K562 (cell line): ENCODE measurements around the gene MIEF1. TPM values are rescaled to one million over a fixed set of nuclear protein-coding genes. Genes with fewer than 3 reads are reported as not detected.
A peak's percentile ranks its signal among the peaks of the same experiment; 100 is the strongest.

Experiments used
- ATAC-seq: fragments of 200-7000 bp; cut with Tn5 transposase; 3 replicates; pipeline ENCODE4 v1.9.1; 2020; ENCODE audit warnings: moderate library complexity
- BruUV-seq: library from RNA; stranded (reverse); fragments of 400-500 nt; replicated peaks from 2 replicates; lab custom pipeline; 2021; lab: Mats Ljungman, UMichigan
- CTCF ChIA-PET: fragments of 300-600 bp; formaldehyde crosslinking; extraction: SDS; loops from one replicate; lab custom pipeline; 2021; ENCODE audit warnings: low intra/inter-chr PET ratio; lab: Yijun Ruan, JAX
- POLR2A ChIA-PET: fragments of 300-600, 350-650 bp; sonication (Branson Sonifier 250); formaldehyde crosslinking; extraction: SDS; loops from one replicate; lab custom pipeline; 2021; ENCODE audit warnings: antibody characterized with exemption, inconsistent platforms; lab: Yijun Ruan, JAX
- DNase-seq, 4 experiments: peaks; one replicate each; pipeline versions ENCODE4 v3.0.0 to v3.0.0-alpha.2; 2011 to 2018; ENCODE audit warnings: low spot score in 3 of 4, mixed read lengths in 3 of 4; ENCODE audit errors: extremely low read depth in 1 of 4
- FAIRE-seq: peaks from 2 replicates; lab custom pipeline; 2011; peaks lifted over from hg19 to GRCh38; lab: Jason Lieb, UNC
- H2AFZ ChIP-seq: 2 replicates; pipeline ENCODE4 v1.6.0; 2011; ENCODE audit warnings: low read depth, low read length, control low read depth, inconsistent platforms
- H3K27ac ChIP-seq: fragments of 200-600 bp; 3 replicates; pipeline ENCODE4 v1.8.0; 2011; ENCODE audit warnings: low read depth, mild to moderate bottlenecking, control low read depth, inconsistent platforms, low read length, moderate library complexity, mixed read lengths; ENCODE audit errors: extremely low read depth
- H3K27me3 ChIP-seq, 2 experiments: fragments of 300-600 bp in 1 of 2; 2 replicates in 1 of 2; 3 replicates in 1 of 2; pipeline versions ENCODE4 v1.6.0 to v1.8.0; 2011; ENCODE audit warnings: inconsistent platforms in 2 of 2, low read length in 2 of 2, mild to moderate bottlenecking in 1 of 2, mixed read lengths in 1 of 2, moderate library complexity in 1 of 2; ENCODE audit not compliant: control insufficient read depth in 2 of 2, insufficient read depth in 2 of 2
- H3K36me3 ChIP-seq: fragments of 300-600 bp; 3 replicates; pipeline ENCODE4 v1.8.0; 2011; ENCODE audit warnings: mild to moderate bottlenecking, low read length, inconsistent platforms; ENCODE audit not compliant: control insufficient read depth, insufficient read depth
- H3K4me1 ChIP-seq, 2 experiments: fragments of 200-600 bp in 1 of 2; replicated peaks in 1 of 2; 2 replicates in 1 of 2; 3 replicates in 1 of 2; pipeline versions ENCODE4 v1.5.1 to v1.8.0; 2011; ENCODE audit warnings: inconsistent platforms in 2 of 2, low read length in 2 of 2, mild to moderate bottlenecking in 1 of 2, mixed read lengths in 1 of 2, moderate library complexity in 1 of 2; ENCODE audit not compliant: control insufficient read depth in 2 of 2, insufficient read depth in 2 of 2
- H3K4me2 ChIP-seq: 2 replicates; pipeline ENCODE4 v1.6.1; 2011; ENCODE audit warnings: low read length, control low read depth, inconsistent platforms, mixed read lengths; ENCODE audit not compliant: insufficient read depth
- H3K4me3 ChIP-seq: fragments of 200-600 bp; sonication (generic), shearing (Covaris generic); 2 replicates; pipeline ENCODE4 v1.5.1; 2016; ENCODE audit warnings: control low read depth, inconsistent platforms
- H3K79me2 ChIP-seq: fragments of 200-600 bp; 3 replicates; pipeline ENCODE4 v1.8.0; 2011; ENCODE audit warnings: low read length, inconsistent platforms; ENCODE audit not compliant: control insufficient read depth, insufficient read depth
- H3K9ac ChIP-seq, 2 experiments: 2 replicates each; pipeline versions ENCODE4 v1.6.0 to v1.6.1; 2011; ENCODE audit warnings: low read depth in 2 of 2, low read length in 2 of 2, control low read depth in 1 of 2, inconsistent platforms in 1 of 2, mild to moderate bottlenecking in 1 of 2, mixed read lengths in 1 of 2; ENCODE audit not compliant: insufficient read depth in 1 of 2
- H3K9me1 ChIP-seq: one replicate; pipeline ENCODE4 v1.6.0; 2011; ENCODE audit warnings: inconsistent platforms, mild to moderate bottlenecking, low read length, moderate library complexity; ENCODE audit not compliant: control insufficient read depth, insufficient read depth
- H3K9me3 ChIP-seq: replicated peaks from 2 replicates; pipeline ENCODE4 v1.5.1; 2011; ENCODE audit warnings: low read depth, low read length, inconsistent platforms; ENCODE audit not compliant: control insufficient read depth, insufficient read depth
- H4K20me1 ChIP-seq: replicated peaks from 2 replicates; pipeline ENCODE4 v1.6.1; 2011; ENCODE audit warnings: low read length, inconsistent platforms, mixed read lengths; ENCODE audit not compliant: control insufficient read depth, insufficient read depth
- NFIX ChIP-seq: fragments of 250-450 bp; sonication (Bioruptor Pico); IDR thresholded peaks from 2 replicates; pipeline ENCODE4 v1.4.0; 2020; ENCODE audit warnings: low read depth, mild to moderate bottlenecking, moderate library complexity
- ZBTB17 ChIP-seq: fragments of 450-650 bp; formaldehyde crosslinking; IDR thresholded peaks from 2 replicates; pipeline ENCODE4 v1.4.0; 2020; ENCODE audit warnings: mild to moderate bottlenecking
- ZNF24 ChIP-seq: fragments of 450-650 bp; IDR thresholded peaks from 2 replicates; pipeline ENCODE4 v1.6.1; 2016
- ZNF316 ChIP-seq: fragments of 450-650 bp; IDR thresholded peaks from 2 replicates; pipeline ENCODE4 v1.6.1; 2016
- WGBS: fragments of 100-300 bp; shearing (Covaris generic); methylation state at CpG from one replicate; pipeline ENCODE4 v1.1.6; 2016; ENCODE audit warnings: low coverage, mixed read lengths; ENCODE audit not compliant: insufficient coverage; ENCODE audit errors: missing lambda C conversion rate; 5-methylcytosine and 5-hydroxymethylcytosine counted together
- in situ Hi-C: fragments of 300-500 bp; cut with MboI; formaldehyde crosslinking; loops from 4 replicates; pipeline ENCODE4 v1.15.0; 2018; ENCODE audit warnings: inconsistent platforms, mixed read lengths
- intact Hi-C: fragments of 100-400 bp; cut with micrococcal nuclease; formaldehyde crosslinking; loops from 2 replicates; pipeline ENCODE4 v1.14.2; 2022
- polyA plus RNA-seq, 8 experiments: library from polyadenylated mRNA; depleted of rRNA in 4 of 8; stranded (reverse) in 5 of 8; unstranded in 3 of 8; fragments of >200 nt; fragmentation: Nextera tagmentation in 2 of 8; fragmentation: Illumina TruSeq in 1 of 8; extraction: Ambion mirVana in 2 of 8; extraction: Trizol in 1 of 8; gene quantifications; 2 replicates each; pipeline versions ENCODE4 v1.2.1 to v1.2.3, GENCODE V29; 2011 to 2014; ENCODE audit warnings: inconsistent platforms in 1 of 8, missing spikeins in 1 of 8
- total RNA-seq, 7 experiments: library from RNA; depleted of rRNA in 6 of 7; stranded (reverse); fragments of >200 nt in 6 of 7; fragmentation: Illumina TruSeq in 2 of 7; extraction: Trizol in 2 of 7; gene quantifications; 2 replicates each; pipeline versions ENCODE4 v1.2.1 to v1.2.3, GENCODE V29; 2011 to 2021; ENCODE audit warnings: low replicate concordance in 1 of 7
- TF ChIP-seq, protein P1 (sequence below): fragments of 200-800 bp; sonication (Bioruptor generic); IDR thresholded peaks from 2 replicates; pipeline ENCODE4 v1.6.1; 2017; ENCODE audit warnings: missing genetic modification characterization, missing compliant biosample characterization

MIEF1 gene
- total and polyA plus RNA-seq, 9 of the 15 experiments (the other 6 are each of a cell fraction or from before 2014, with no cell fraction given), result 10.9 to 51.8 (median 25.5) TPM

DNA sequence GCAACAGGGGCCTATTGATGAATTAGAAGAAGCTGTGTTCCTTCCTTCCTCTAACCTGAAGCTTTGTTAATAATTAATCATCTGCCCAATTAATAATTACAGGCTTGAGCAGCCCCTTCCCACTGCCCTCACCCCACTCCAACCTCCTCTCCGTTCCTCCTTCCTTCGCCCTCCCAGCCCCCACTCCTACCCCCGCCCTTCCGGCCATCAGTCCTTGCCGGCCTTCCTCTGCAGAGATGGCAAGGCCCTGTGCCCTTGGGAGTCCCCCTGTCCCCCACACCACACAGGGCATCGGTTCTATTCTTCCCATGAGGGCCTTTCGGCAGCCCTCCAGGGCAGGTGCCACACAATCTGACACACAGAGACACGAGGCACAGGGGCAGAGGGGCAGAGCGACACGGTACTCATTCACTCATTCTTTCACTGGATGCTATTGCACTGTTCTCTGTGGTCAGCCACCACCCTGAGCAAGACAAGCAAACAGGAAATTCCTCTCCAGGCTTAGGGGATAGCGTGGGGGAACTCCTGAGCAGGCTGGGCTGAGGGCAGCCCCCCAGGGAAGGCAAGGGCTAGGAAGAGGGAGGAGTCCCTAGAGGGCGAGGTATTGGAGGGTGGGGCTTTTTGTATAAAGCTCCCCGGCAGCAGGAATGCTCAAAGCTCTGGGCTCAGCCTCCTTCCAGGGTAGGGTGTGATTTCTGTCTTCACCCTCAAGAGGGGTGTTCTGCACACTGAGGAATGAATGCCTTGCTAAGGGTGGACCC is 30.5 kb upstream of the MIEF1 start:
- H3K27ac ChIP-seq, result peak overlapping the region; percentile 92
- peak overlapping the region; percentile 72 to 84 for H3K9ac ChIP-seq
- no peaks in the 10 kb centered on the region for H3K9me3 ChIP-seq
- POLR2A ChIA-PET, result interaction anchor here (0.6 to 2.6 kb wide), 9 partner anchors 10 to 725 kb away, joined by 3 to 11 read pairs (median 4); partner anchors contain the start of genes ATF4 and RPL3
- no TSS peak for BruUV-seq
- in situ Hi-C loops (no loop called here), intact Hi-C loops (no loop called here)
- no peaks in the 10 kb centered on the region for H3K9me1 ChIP-seq
- peak overlapping the region; percentile 17; the same call in 1 of the 2 replicates for H3K4me3 ChIP-seq
- FAIRE-seq (peak; percentile 78), DNase-seq (peak in 3 of 4 experiments; percentile 40 to 61 (median 47)), ATAC-seq (peak; percentile 16)
- peaks cover 54 to 97% of the 10 kb centered on the region in 2 experiments for H3K4me1 ChIP-seq
- peak overlapping the region; percentile 66 for H3K4me2 ChIP-seq
- H3K79me2 ChIP-seq, result peaks cover 61% of the 10 kb centered on the region
- no peaks in the 10 kb centered on the region for H4K20me1 ChIP-seq
- peak overlapping the region; percentile 59; the same call in 1 of the 2 replicates for H2AFZ ChIP-seq
- 16% methylated on average over 8 of the region's 13 CpGs for WGBS
- CTCF ChIA-PET, result no interaction called here
- peak; percentile 48; the same call in 1 of the 2 replicates for TF ChIP-seq ZNF24
- TF ChIP-seq, protein P1, sequence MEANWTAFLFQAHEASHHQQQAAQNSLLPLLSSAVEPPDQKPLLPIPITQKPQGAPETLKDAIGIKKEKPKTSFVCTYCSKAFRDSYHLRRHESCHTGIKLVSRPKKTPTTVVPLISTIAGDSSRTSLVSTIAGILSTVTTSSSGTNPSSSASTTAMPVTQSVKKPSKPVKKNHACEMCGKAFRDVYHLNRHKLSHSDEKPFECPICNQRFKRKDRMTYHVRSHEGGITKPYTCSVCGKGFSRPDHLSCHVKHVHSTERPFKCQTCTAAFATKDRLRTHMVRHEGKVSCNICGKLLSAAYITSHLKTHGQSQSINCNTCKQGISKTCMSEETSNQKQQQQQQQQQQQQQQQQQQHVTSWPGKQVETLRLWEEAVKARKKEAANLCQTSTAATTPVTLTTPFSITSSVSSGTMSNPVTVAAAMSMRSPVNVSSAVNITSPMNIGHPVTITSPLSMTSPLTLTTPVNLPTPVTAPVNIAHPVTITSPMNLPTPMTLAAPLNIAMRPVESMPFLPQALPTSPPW (CRISPR knock-in tag), result 0 out of 2 replicates have a peak, but pooled peaks have one; percentile 16
- no peak for TF ChIP-seq NFIX (CRISPR knock-in tag)
- TF ChIP-seq ZBTB17 (CRISPR knock-in tag), result no peak
- TF ChIP-seq ZNF316, result no peak
- no peaks in the 10 kb centered on the region for H3K36me3 ChIP-seq
- H3K27me3 ChIP-seq, result no peaks in the 10 kb centered on the region
